ENCODE results near the gene CCDC192.

GRCh38 chr5:127772531-127772930, 69.3 kb downstream of the CCDC192 start:
- TF ChIP-seq RARB (CRISPR knock-in tag; IDR thresholded peaks at IDR 0.05) (no peak), ARNTL (CRISPR knock-in tag; IDR thresholded peaks at IDR 0.05; ENCODE audit: borderline replicate concordance, low read depth) (no peak)

All from SK-N-SH treated with all-trans-retinoic acid at 6 μM for 48 hours (cell line).